CD14-positive monocyte (primary cell): ENCODE measurements around the gene NCOA6. TPM values are rescaled to one million over a fixed set of nuclear protein-coding genes. Genes with fewer than 3 reads are reported as not detected.

Source experiments
- DNase-seq, 3 donors: peaks; one replicate each; pipeline ENCODE4 v3.0.0-alpha.2; 2011 to 2022
- H2AFZ ChIP-seq: 2 replicates; pipeline ENCODE4 v1.6.0; 2012; ENCODE audit warnings: mild to moderate bottlenecking, low read depth, low read length, inconsistent platforms; ENCODE audit not compliant: insufficient read depth, poor library complexity, severe bottlenecking
- H3K27ac ChIP-seq, 2 donors: 1 replicate in 1 of 2; 2 replicates in 1 of 2; pipeline ENCODE4 v1.5.1; 2012 to 2013; ENCODE audit warnings: low read length in 2 of 2, control low read depth in 1 of 2, inconsistent platforms in 1 of 2, low read depth in 1 of 2, mild to moderate bottlenecking in 1 of 2
- H3K27me3 ChIP-seq, 2 donors: one replicate each; pipeline versions ENCODE4 v1.6.0 to v1.6.1; 2011 to 2013; ENCODE audit warnings: low read length in 2 of 2; ENCODE audit not compliant: control insufficient read depth in 2 of 2, insufficient read depth in 2 of 2
- H3K36me3 ChIP-seq, 2 donors: replicated peaks in 1 of 2; 1 replicate in 1 of 2; 2 replicates in 1 of 2; pipeline versions ENCODE4 v1.5.1 to v1.6.1; 2012 to 2013; ENCODE audit warnings: low read length in 2 of 2, control low read depth in 1 of 2, inconsistent platforms in 1 of 2, mild to moderate bottlenecking in 1 of 2; ENCODE audit not compliant: insufficient read depth in 2 of 2, control insufficient read depth in 1 of 2
- H3K4me1 ChIP-seq, 2 donors: 1 replicate in 1 of 2; 2 replicates in 1 of 2; pipeline versions ENCODE4 v1.5.1 to v1.6.1; 2012 to 2013; ENCODE audit warnings: low read length in 2 of 2, control low read depth in 1 of 2, inconsistent platforms in 1 of 2, mild to moderate bottlenecking in 1 of 2, moderate library complexity in 1 of 2; ENCODE audit not compliant: insufficient read depth in 2 of 2, control insufficient read depth in 1 of 2
- H3K4me2 ChIP-seq: replicated peaks from 2 replicates; pipeline ENCODE3; 2012; ENCODE audit warnings: low read length, moderate library complexity, mild to moderate bottlenecking; ENCODE audit not compliant: poor library complexity, severe bottlenecking; ENCODE audit errors: extremely low read depth
- H3K4me3 ChIP-seq, 3 experiments: fragments of 200-600 bp in 1 of 3; sonication (generic) in 1 of 3; replicated peaks in 1 of 3; 1 replicate in 2 of 3; 2 replicates in 1 of 3; pipeline ENCODE4 v1.5.1; 2011 to 2013; ENCODE audit warnings: low read length in 3 of 3, mild to moderate bottlenecking in 3 of 3, control low read depth in 2 of 3, low read depth in 2 of 3, inconsistent platforms in 1 of 3, moderate library complexity in 1 of 3
- H3K79me2 ChIP-seq: 2 replicates; pipeline ENCODE4 v1.6.0; 2012; ENCODE audit warnings: mild to moderate bottlenecking, control low read depth, inconsistent platforms, low read length, moderate library complexity; ENCODE audit not compliant: insufficient read depth
- H3K9ac ChIP-seq: 2 replicates; pipeline ENCODE4 v1.6.0; 2017; ENCODE audit warnings: low read length, mild to moderate bottlenecking; ENCODE audit not compliant: insufficient read depth, poor library complexity, severe bottlenecking
- H3K9me3 ChIP-seq, 2 donors: replicated peaks in 1 of 2; 1 replicate in 1 of 2; 2 replicates in 1 of 2; pipeline versions ENCODE4 v1.5.1 to v1.6.1; 2012 to 2013; ENCODE audit warnings: low read length in 2 of 2, control low read depth in 1 of 2; ENCODE audit not compliant: control insufficient read depth in 1 of 2, insufficient read depth in 1 of 2
- H4K20me1 ChIP-seq: 2 replicates; pipeline ENCODE4 v1.6.0; 2012; ENCODE audit warnings: mild to moderate bottlenecking, low read length, control low read depth, moderate library complexity; ENCODE audit not compliant: insufficient read depth
- H3K27ac Mint-ChIP-seq, 7 donors: one replicate each; pipeline ENCODE4 v1.8.0; 2020; ENCODE audit warnings: mild to moderate bottlenecking in 7 of 7, mixed read lengths in 7 of 7, moderate library complexity in 6 of 7, inconsistent platforms in 2 of 7
- H3K27me3 Mint-ChIP-seq, 3 donors: one replicate each; pipeline ENCODE4 v1.8.0; 2021 to 2022; ENCODE audit warnings: low read depth in 3 of 3, mild to moderate bottlenecking in 3 of 3, mixed read lengths in 3 of 3, moderate library complexity in 3 of 3, inconsistent platforms in 1 of 3
- H3K36me3 Mint-ChIP-seq, 2 donors: one replicate each; pipeline ENCODE4 v1.8.0; 2020; ENCODE audit warnings: mixed read lengths in 2 of 2, inconsistent platforms in 1 of 2, mild to moderate bottlenecking in 1 of 2
- H3K4me1 Mint-ChIP-seq: one replicate; pipeline ENCODE4 v1.8.0; 2020; ENCODE audit warnings: mild to moderate bottlenecking, mixed read lengths
- H3K4me3 Mint-ChIP-seq, 2 donors: one replicate each; pipeline ENCODE4 v1.8.0; 2020; ENCODE audit warnings: mild to moderate bottlenecking in 2 of 2, mixed read lengths in 2 of 2, moderate library complexity in 1 of 2
- H3K9me3 Mint-ChIP-seq, 7 donors: one replicate each; pipeline ENCODE4 v1.8.0; 2020 to 2022; ENCODE audit warnings: mixed read lengths in 7 of 7, mild to moderate bottlenecking in 6 of 7, moderate library complexity in 6 of 7, inconsistent platforms in 2 of 7
- WGBS: methylation state at CpG from one replicate; pipeline ENCODE4 v1.1.5; 2013; ENCODE audit warnings: missing lambda C conversion rate; ENCODE audit not compliant: insufficient coverage; 5-methylcytosine and 5-hydroxymethylcytosine counted together
- intact Hi-C, 2 donors: fragments of 100-400 bp; cut with micrococcal nuclease; formaldehyde crosslinking; loops; one replicate each; pipeline versions ENCODE4 v1.15.0 to v1.15.1; 2023
- polyA plus RNA-seq, 3 donors: library from polyadenylated mRNA; depleted of rRNA in 1 of 3; unstranded in 2 of 3; stranded (reverse) in 1 of 3; fragments of 300-500 nt in 2 of 3; fragments of >200 nt in 1 of 3; fragmentation: Illumina TruSeq in 2 of 3; gene quantifications; 1 replicate in 2 of 3; 2 replicates in 1 of 3; pipeline ENCODE4 v1.2.3, GENCODE V29; 2012 to 2021
- TF ChIP-seq, protein P1 (sequence below): fragments of 200-600 bp; IDR thresholded peaks from one replicate; pipeline ENCODE4 v1.8.0; 2022; ENCODE audit warnings: antibody characterized with exemption, mild to moderate bottlenecking

The NCOA6 gene
- polyA plus RNA-seq, 3 donors = 2.8 to 19.0 (median 3.9) TPM

DNA sequence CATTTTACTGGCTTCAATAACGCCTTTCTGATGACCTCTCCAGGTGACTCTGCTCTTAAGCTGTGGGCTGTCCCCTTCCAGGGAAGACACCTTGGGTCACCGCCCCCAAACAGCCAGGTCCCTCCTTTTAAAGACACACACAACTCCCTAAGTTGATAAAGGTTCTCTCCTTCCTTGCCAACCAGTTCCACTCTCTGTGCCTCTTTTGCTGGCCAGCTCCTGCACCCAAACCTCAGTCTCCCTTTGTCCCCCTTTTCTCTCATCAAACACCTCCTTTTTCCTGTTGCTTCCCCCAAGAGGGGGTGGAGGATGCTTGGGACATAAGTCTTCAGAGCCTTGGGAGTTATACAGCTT is 1.0 kb downstream of the NCOA6 start:
- peak overlapping the region; percentile 96 to 99 for H3K4me3 Mint-ChIP-seq

DNA sequence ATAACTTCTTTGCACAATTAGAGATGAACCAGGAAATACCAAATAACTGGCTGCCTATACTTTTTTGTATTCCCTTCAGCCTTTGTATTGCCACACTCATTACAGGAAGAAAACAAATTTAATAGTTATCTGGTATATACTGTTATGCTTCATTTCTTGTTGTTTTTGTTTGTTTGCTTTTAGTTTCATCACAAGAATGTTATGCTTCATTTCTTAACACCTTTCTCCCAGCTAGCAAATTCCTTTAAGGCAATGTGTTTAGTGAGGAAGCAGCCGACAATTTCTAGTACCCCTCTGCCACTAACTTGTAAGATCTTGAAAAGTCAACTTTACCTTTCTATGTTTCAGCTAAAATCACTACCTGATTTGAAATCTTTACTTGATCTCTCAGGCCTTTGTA is 1.4 kb downstream of the NCOA6 start:
- peaks cover 63% of the 10 kb centered on the region for H3K79me2 ChIP-seq
- H3K27ac ChIP-seq = peak overlapping the region in 1 of 2 donors; percentile 87
- no peaks in the 10 kb centered on the region for H3K27me3 ChIP-seq
- peaks cover 43% of the 10 kb centered on the region for H3K4me1 Mint-ChIP-seq
- H3K4me3 ChIP-seq = peak overlapping the region; percentile 93 to 97 (median 95)
- peak overlapping the region; percentile 94 for H3K4me2 ChIP-seq
- H3K36me3 ChIP-seq = peaks cover 0 to 11% of the 10 kb centered on the region in 2 donors
- peak overlapping the region; percentile 89 to 96 (median 93) for H3K27ac Mint-ChIP-seq
- H3K4me3 Mint-ChIP-seq = peak overlapping the region; percentile 96 to 99
- 40% methylated on average over 1 of the region's 1 CpG for WGBS
- H4K20me1 ChIP-seq = peaks cover 58% of the 10 kb centered on the region
- H3K9me3 Mint-ChIP-seq = peaks cover 0 to 3% (median 0%) of the 10 kb centered on the region in 7 donors
- DNase-seq = no peak
- intact Hi-C loops = no loop called here
- peaks cover 6 to 13% of the 10 kb centered on the region in 2 donors for H3K36me3 Mint-ChIP-seq
- H3K9me3 ChIP-seq = no peaks in the 10 kb centered on the region
- peaks cover 18 to 21% of the 10 kb centered on the region in 2 donors for H3K4me1 ChIP-seq
- peaks cover 0 to 5% (median 1%) of the 10 kb centered on the region in 3 donors for H3K27me3 Mint-ChIP-seq
- H2AFZ ChIP-seq = peak overlapping the region; percentile 86
- peak overlapping the region; percentile 85 for H3K9ac ChIP-seq
- TF ChIP-seq, protein P1, sequence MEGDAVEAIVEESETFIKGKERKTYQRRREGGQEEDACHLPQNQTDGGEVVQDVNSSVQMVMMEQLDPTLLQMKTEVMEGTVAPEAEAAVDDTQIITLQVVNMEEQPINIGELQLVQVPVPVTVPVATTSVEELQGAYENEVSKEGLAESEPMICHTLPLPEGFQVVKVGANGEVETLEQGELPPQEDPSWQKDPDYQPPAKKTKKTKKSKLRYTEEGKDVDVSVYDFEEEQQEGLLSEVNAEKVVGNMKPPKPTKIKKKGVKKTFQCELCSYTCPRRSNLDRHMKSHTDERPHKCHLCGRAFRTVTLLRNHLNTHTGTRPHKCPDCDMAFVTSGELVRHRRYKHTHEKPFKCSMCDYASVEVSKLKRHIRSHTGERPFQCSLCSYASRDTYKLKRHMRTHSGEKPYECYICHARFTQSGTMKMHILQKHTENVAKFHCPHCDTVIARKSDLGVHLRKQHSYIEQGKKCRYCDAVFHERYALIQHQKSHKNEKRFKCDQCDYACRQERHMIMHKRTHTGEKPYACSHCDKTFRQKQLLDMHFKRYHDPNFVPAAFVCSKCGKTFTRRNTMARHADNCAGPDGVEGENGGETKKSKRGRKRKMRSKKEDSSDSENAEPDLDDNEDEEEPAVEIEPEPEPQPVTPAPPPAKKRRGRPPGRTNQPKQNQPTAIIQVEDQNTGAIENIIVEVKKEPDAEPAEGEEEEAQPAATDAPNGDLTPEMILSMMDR = no peak

More for the DNA sequence above, 1.0 kb downstream of the NCOA6 start:
- TF ChIP-seq, protein P1 = no peak
- H3K9me3 Mint-ChIP-seq = peaks cover 0 to 3% (median 0%) of the 10 kb centered on the region in 7 donors
- H3K4me3 ChIP-seq = peak overlapping the region; percentile 93 to 97 (median 95)
- peaks cover 54% of the 10 kb centered on the region for H4K20me1 ChIP-seq
- H3K36me3 Mint-ChIP-seq = peaks cover 6 to 13% of the 10 kb centered on the region in 2 donors
- peak overlapping the region; percentile 89 to 96 (median 93) for H3K27ac Mint-ChIP-seq
- H3K4me2 ChIP-seq = peak overlapping the region; percentile 94
- no peaks in the 10 kb centered on the region for H3K27me3 ChIP-seq
- H3K27me3 Mint-ChIP-seq = peaks cover 0 to 5% (median 1%) of the 10 kb centered on the region in 3 donors
- peaks cover 0 to 10% of the 10 kb centered on the region in 2 donors for H3K36me3 ChIP-seq
- DNase-seq = peak; percentile 7 to 22 (median 8)
- intact Hi-C loops = no loop called here
- peaks cover 59% of the 10 kb centered on the region for H3K79me2 ChIP-seq
- peaks cover 18 to 21% of the 10 kb centered on the region in 2 donors for H3K4me1 ChIP-seq
- peak overlapping the region; percentile 85 for H3K9ac ChIP-seq
- peaks cover 43% of the 10 kb centered on the region for H3K4me1 Mint-ChIP-seq
- 0% methylated on average over 2 of the region's 2 CpGs for WGBS
- H2AFZ ChIP-seq = peak overlapping the region; percentile 86
- H3K27ac ChIP-seq = peak overlapping the region; percentile 71 to 87
- no peaks in the 10 kb centered on the region for H3K9me3 ChIP-seq
